Skeletal muscle tissue (tissue), 4 donors: Measurements from ENCODE around the gene ICA1L. TPM values are rescaled to one million over a fixed set of nuclear protein-coding genes. Genes with fewer than 3 reads are reported as not detected.

Source experiments
- H3K27ac ChIP-seq: one replicate; pipeline ENCODE4 v1.7.0; 2013; ENCODE audit warnings: mild to moderate bottlenecking, low read depth, low read length, inconsistent platforms
- H3K27me3 ChIP-seq, 3 donors: one replicate each; pipeline ENCODE4 v1.7.0; 2013; ENCODE audit warnings: low read length in 3 of 3; ENCODE audit not compliant: control insufficient read depth in 3 of 3, insufficient read depth in 3 of 3
- H3K36me3 ChIP-seq, 3 donors: one replicate each; pipeline ENCODE4 v1.7.0; 2013; ENCODE audit warnings: low read length in 3 of 3; ENCODE audit not compliant: control insufficient read depth in 3 of 3, insufficient read depth in 3 of 3
- H3K4me1 ChIP-seq, 3 donors: one replicate each; pipeline ENCODE4 v1.7.0; 2013; ENCODE audit warnings: low read length in 3 of 3, mild to moderate bottlenecking in 3 of 3; ENCODE audit not compliant: control insufficient read depth in 3 of 3, insufficient read depth in 3 of 3
- H3K4me3 ChIP-seq, 3 donors: one replicate each; pipeline ENCODE4 v1.7.0; 2013; ENCODE audit warnings: low read length in 3 of 3
- H3K9ac ChIP-seq, 3 donors: one replicate each; pipeline ENCODE4 v1.7.0; 2013; ENCODE audit warnings: low read length in 3 of 3, mild to moderate bottlenecking in 3 of 3, moderate library complexity in 2 of 3, low read depth in 1 of 3
- H3K9me3 ChIP-seq, 3 donors: one replicate each; pipeline ENCODE4 v1.7.0; 2013; ENCODE audit warnings: low read length in 3 of 3; ENCODE audit not compliant: control insufficient read depth in 3 of 3
- total RNA-seq: library from RNA; depleted of rRNA; stranded (reverse); fragments of >200 nt; gene quantifications from one replicate; pipeline ENCODE4 v1.2.3, GENCODE V29; 2014
- donor health status: Osteomylitis.

The ICA1L gene
- total RNA-seq, 1 donor from 2014 or later, result 9.9 TPM

DNA sequence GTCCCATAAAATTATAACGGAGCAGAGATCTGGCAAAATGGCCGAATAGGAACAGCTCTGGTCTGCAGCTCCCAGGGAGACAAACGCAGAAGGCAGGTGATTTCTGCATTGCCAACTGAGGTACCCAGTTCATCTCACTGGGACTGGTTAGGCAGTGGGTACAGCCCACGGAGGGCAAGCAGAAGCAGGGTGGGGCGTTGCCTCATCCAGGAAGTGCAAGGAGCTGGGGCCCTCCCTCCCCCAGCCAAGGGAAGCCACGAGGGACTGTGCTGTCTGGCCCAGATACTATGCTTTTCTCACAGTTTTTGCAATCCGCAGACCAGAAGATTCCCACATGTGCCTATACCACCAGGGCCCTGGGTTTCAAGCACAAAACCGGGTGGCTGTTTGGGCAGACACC is 22.8 kb downstream of the ICA1L start:
- Histone ChIP-seq H3K27me3 (no peaks in the 10 kb centered on the region), H3K4me3 (no peak overlapping the region), H3K9me3 (no peaks in the 10 kb centered on the region), H3K9ac (no peak overlapping the region), H3K36me3 (no peaks in the 10 kb centered on the region), H3K27ac (no peak overlapping the region), H3K4me1 (no peaks in the 10 kb centered on the region)

DNA sequence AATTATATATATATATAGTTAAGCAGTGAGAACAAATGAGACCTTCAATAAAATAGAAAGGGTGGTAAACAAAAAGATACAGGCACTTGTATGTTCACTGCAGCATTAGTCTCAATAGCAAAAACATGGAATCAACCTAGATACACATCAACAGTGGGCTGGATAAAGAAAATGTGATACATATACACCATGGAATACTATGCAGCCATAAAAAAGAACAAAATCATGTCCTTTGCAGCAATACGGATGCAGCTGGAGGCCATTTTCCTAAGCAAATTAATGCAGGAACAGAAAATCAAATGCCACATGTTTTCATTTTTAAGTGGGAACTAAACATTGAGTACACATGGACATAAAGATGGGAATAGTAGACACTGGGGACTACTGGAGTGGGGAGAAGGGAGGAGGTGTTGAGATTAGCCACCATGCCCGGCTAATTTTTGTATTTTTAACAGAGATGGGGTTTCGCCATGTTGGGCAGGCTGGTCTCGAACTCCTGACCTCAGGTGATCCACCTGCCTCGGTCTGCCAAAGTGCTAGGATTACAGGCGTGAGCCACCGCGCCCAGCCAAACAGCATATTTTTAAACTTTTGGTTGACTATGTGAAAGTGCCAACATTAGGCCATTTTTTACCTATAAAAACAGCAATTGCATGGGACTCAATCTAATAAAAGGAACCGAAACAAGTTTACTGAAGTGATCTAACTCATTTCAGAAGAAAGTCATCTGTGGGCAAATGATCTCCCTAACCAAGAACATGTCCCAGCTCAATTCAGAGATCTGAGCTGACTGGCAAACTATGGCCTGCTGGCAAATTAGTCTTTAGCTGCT is 23.7 kb downstream of the ICA1L start:
- H3K9me3 ChIP-seq, result no peaks in the 10 kb centered on the region
- H3K9ac ChIP-seq, result no peak overlapping the region
- no peak overlapping the region for H3K4me3 ChIP-seq
- peaks cover 0 to 5% (median 0%) of the 10 kb centered on the region in 3 donors for H3K36me3 ChIP-seq
- no peaks in the 10 kb centered on the region for H3K27me3 ChIP-seq
- no peak overlapping the region for H3K27ac ChIP-seq
- H3K4me1 ChIP-seq, result no peaks in the 10 kb centered on the region

DNA sequence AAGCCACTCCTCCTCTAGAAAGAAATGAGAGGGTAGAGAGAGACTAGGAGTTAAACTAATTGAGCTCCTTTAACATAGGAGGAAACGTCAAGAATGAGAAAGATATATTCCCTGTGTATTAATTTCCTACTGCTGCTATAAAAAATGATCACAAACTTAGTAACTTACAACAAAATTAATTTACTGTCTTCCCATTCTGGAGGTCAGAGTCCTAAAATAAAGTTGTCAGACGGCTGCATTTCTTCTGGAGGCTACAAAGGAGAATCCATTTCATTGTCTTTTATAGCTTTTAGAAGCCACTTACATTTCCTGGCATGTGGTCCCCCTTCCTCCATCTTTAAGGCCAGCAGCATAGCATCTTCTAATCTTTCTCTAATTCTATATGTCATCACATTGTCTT is 26.9 kb downstream of the ICA1L start:
- H3K9ac ChIP-seq, result no peak overlapping the region
- H3K9me3 ChIP-seq, result no peaks in the 10 kb centered on the region
- H3K36me3 ChIP-seq, result peaks cover 0 to 5% (median 0%) of the 10 kb centered on the region in 3 donors
- no peaks in the 10 kb centered on the region for H3K27me3 ChIP-seq
- no peak overlapping the region for H3K4me3 ChIP-seq
- no peak overlapping the region for H3K27ac ChIP-seq
- no peaks in the 10 kb centered on the region for H3K4me1 ChIP-seq

DNA sequence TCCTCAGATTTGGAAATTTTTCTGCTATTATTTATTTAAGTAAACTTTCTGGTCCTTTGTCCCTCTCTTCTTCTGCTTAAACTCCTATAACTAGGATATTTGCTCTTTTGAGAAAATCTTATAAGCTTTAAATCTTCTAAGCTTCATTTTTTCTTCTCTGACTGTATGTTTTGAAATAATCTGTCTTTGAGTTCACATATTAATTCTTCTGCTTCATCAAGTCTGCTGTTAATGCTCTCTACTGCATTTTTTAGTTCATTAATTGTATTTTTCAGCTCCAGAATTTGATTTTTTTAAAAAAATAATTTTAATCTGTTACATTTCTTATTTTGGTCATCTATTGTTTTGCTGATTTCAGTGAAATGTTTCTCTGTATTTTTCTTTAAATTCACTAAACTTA is 28.9 kb downstream of the ICA1L start:
- Histone ChIP-seq H3K36me3 (peaks cover 0 to 5% (median 0%) of the 10 kb centered on the region in 3 donors), H3K4me3 (no peak overlapping the region), H3K9me3 (no peaks in the 10 kb centered on the region), H3K4me1 (no peaks in the 10 kb centered on the region), H3K27me3 (no peaks in the 10 kb centered on the region), H3K27ac (no peak overlapping the region), H3K9ac (no peak overlapping the region)

DNA sequence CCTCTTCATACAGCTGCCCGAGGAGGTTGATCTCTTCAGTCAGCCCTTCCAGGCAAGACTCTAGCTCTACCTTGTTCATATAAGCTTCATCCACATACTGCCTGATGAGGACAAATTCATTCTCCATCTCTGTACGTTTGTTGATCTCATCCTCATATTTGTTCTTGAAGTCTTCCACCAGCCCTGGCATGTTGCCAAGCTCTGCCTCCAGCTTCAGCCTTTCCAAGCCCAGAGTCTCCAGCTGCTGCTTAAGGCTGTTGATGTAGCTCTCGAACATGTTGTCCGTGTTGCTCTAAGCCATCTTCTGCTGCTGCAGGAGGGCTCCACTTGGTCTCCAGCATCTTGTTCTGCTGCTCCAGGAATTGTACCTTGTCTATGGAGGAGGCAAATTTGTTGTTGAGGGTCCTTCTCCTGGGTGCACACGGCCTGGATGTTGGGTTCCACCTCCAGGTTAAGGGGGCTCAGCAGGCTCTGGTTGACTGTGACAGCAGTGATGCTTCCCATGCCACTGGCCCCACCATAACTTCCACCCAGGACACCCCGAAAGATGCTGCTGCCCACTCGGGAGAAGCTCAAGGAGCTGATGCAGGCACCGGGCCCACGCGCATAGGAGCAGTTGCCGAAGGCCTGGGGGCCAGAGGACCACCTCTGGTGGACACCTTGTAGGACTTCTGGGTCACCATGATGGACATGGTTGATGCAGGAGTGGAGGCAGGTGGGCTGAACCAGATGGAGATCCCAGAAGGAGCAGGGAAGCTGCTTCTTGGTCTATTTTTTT is 30.3 kb downstream of the ICA1L start:
- Histone ChIP-seq H3K9me3 (no peaks in the 10 kb centered on the region), H3K4me1 (no peaks in the 10 kb centered on the region), H3K27ac (no peak overlapping the region), H3K9ac (no peak overlapping the region), H3K36me3 (peaks cover 0 to 5% (median 0%) of the 10 kb centered on the region in 3 donors), H3K27me3 (no peaks in the 10 kb centered on the region), H3K4me3 (no peak overlapping the region)

DNA sequence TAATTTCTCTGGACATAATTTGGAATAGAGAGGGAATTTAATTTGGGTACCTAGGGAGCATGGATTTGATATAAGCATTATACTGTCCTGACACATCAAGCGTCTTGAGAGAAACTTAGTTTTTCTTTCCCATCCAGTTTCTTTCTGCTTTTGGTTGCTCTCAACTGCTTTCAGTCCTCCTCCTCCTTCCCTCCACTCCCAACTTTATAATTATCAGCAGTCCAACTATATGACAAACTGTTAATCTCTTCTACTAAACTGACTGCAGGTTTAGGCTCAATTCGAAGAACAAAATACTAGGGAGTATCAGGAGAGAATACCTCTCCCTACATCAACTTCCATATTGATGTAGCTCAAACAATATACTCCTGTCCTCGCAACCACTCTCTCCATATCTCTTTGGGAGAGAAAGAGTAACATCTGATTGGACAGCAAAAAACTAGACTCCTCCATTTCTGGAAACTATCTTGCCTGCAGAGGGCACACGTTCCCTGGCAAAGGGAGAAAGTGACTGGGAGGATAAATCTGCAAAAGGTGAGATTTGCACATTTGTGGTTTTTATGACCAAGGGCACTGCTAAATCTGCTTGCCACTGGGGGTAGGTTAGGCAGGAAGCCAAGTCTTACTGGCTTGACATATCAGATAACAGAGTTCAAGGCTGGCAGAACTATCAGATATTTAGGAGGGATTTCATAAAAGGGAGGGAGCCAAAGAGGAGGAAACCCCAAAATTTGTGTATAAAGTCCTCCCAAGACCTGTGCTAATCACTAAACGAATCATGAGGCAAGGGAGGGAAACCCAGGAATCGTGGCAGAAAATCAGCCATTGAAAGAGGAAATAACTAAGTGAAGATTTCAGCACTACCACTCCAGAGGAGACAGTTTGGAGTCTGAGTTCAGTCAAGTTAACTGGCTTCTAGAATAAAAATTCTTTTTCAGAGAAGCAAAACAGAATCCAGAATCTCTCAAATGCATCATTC is 40.0 kb downstream of the ICA1L start:
- Histone ChIP-seq H3K4me1 (peaks cover 0 to 4% (median 4%) of the 10 kb centered on the region in 3 donors), H3K36me3 (no peaks in the 10 kb centered on the region), H3K27me3 (no peaks in the 10 kb centered on the region), H3K9ac (no peak overlapping the region), H3K27ac (no peak overlapping the region), H3K9me3 (no peaks in the 10 kb centered on the region), H3K4me3 (no peak overlapping the region)

DNA sequence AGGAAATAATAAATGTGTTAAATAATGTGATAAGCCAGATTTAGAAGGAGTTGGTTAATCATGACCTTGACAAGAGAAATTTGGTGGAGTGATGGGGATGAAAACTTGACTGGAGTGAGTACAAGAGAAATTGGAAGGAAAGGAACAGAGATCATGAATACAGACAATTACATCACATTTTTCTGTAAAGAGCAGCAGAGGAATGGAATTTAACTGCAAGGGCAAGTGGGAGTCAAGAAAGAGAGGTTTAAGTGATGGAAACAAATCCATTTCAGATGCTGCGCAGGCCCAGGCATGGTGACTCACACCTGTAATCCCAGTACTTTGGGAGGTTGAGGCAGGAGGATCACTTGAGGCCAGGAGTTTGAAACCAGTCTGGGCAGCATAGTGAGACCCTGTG is 46.7 kb downstream of the ICA1L start:
- H3K9me3 ChIP-seq, result no peaks in the 10 kb centered on the region
- H3K9ac ChIP-seq, result no peak overlapping the region
- H3K27me3 ChIP-seq, result no peaks in the 10 kb centered on the region
- no peak overlapping the region for H3K27ac ChIP-seq
- no peaks in the 10 kb centered on the region for H3K4me1 ChIP-seq
- no peaks in the 10 kb centered on the region for H3K36me3 ChIP-seq
- H3K4me3 ChIP-seq, result no peak overlapping the region

DNA sequence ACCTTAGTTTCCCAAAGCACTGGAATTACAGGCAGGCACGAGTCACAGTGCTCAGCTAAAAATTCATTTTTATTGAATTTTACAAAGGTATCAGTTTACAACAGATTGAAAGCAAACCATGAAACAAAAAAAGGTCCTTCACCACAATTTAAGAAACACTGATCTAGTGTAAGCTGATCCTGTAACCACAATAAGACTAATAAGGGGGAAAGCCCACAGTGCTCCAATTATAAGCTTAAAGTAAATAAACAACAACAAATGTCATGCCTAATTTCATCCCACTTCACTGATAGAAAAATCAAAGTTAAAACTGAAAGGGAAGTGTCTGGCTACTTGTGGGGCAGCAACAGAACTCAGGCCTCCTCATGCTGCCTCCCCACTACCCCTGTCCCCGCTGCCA is 49.2 kb downstream of the ICA1L start:
- no peaks in the 10 kb centered on the region for H3K27me3 ChIP-seq
- no peaks in the 10 kb centered on the region for H3K9me3 ChIP-seq
- H3K4me3 ChIP-seq, result no peak overlapping the region
- H3K27ac ChIP-seq, result no peak overlapping the region
- no peaks in the 10 kb centered on the region for H3K4me1 ChIP-seq
- H3K36me3 ChIP-seq, result no peaks in the 10 kb centered on the region
- no peak overlapping the region for H3K9ac ChIP-seq

DNA sequence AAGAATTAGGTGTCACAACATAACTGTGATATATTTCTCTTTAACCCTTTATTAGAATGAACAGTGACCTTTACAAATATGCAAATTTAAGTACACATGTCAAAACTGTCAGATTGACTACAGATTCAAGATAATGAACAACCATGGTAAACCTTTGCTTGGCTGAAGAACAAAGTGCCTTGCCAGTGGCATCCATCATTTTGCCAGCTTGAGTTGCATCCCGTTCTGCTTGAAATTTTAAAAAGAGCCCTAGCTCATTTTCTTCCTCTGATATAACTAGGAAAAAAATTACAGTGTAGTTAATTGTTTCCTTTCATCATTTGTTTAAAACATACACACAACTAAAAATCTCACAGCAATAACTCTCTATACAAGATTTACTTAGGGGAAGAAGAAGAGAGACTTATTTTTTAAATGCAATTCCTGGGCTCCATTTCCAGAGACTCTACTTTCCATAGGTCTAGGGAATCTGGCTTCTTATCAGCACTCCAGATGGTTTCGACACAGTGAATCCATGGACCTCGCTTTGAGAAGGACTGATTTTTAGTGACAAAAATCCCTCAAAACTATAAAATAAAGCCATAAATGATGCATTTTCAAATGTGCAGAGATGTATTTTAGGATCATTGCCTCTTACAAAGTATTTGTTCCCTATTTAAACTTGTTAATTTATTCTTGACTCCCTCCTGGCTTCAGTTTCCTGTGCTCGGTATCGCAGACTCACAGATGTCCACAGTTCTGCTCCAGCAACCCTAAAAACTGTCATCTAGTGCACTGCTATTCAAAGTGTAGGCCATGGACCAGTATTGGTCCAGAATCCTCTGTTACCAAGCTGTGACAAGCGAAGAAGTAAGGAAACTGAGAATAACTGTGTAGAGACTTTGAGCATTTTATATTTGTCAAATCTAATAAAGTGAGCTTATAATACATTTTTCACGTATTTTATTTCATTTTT is 50.1 kb downstream of the ICA1L start:
- H3K27ac ChIP-seq, result no peak overlapping the region
- H3K36me3 ChIP-seq, result no peaks in the 10 kb centered on the region
- no peaks in the 10 kb centered on the region for H3K9me3 ChIP-seq
- no peaks in the 10 kb centered on the region for H3K4me1 ChIP-seq
- no peak overlapping the region for H3K4me3 ChIP-seq
- H3K9ac ChIP-seq, result no peak overlapping the region
- H3K27me3 ChIP-seq, result no peaks in the 10 kb centered on the region
